Heart right ventricle (tissue), 16 donors: ENCODE data around the gene TEX36. TPM values are rescaled to one million over a fixed set of nuclear protein-coding genes. Genes with fewer than 3 reads are reported as not detected.
"Not testable (repeated sequence)": the region's sequence is repeated elsewhere in the genome, so short reads cannot be mapped to it uniquely, and the experiment has no call there.

Experiments used
- ATAC-seq, 8 donors: fragments of 200-7000 bp; cut with Tn5 transposase; one replicate each; pipeline ENCODE4 v1.9.1; 2020; ENCODE audit warnings: mild to moderate bottlenecking in 8 of 8, moderate library complexity in 8 of 8, moderate number of reproducible peaks in 1 of 8
- DNase-seq, 2 donors: peaks; one replicate each; pipeline ENCODE4 v3.0.0-alpha.2; 2020
- H3K27ac ChIP-seq, 10 donors: fragments of 200-600 bp; sonication (generic) in 2 of 10; one replicate each; pipeline versions ENCODE4 v1.5.0 to v1.8.0; 2020 to 2022; ENCODE audit warnings: mild to moderate bottlenecking in 3 of 10
- H3K27me3 ChIP-seq, 7 donors: fragments of 200-600 bp; one replicate each; pipeline ENCODE4 v1.8.0; 2021 to 2022; ENCODE audit warnings: mild to moderate bottlenecking in 2 of 7
- H3K36me3 ChIP-seq, 9 donors: fragments of 200-600 bp; sonication (generic) in 1 of 9; one replicate each; pipeline versions ENCODE4 v1.5.0 to v1.8.0; 2020 to 2022; ENCODE audit warnings: mild to moderate bottlenecking in 2 of 9
- H3K4me1 ChIP-seq, 9 donors: fragments of 200-600 bp; sonication (generic) in 1 of 9; one replicate each; pipeline versions ENCODE4 v1.5.0 to v1.8.0; 2020 to 2022; ENCODE audit warnings: mild to moderate bottlenecking in 4 of 9
- H3K4me3 ChIP-seq, 10 donors: fragments of 200-600 bp; sonication (generic) in 2 of 10; one replicate each; pipeline versions ENCODE4 v1.5.0 to v1.8.0; 2020 to 2022; ENCODE audit warnings: mild to moderate bottlenecking in 7 of 10, moderate library complexity in 2 of 10
- H3K9me3 ChIP-seq, 11 donors: fragments of 200-600 bp in 10 of 11; sonication (generic) in 2 of 11; one replicate each; pipeline versions ENCODE4 v1.5.0 to v1.8.0; 2013 to 2022; ENCODE audit warnings: mild to moderate bottlenecking in 2 of 11, control low read depth in 1 of 11, moderate library complexity in 1 of 11
- CTCF ChIP-seq, 9 donors: fragments of 200-600 bp; sonication (generic) in 2 of 9; IDR thresholded peaks; one replicate each; pipeline versions ENCODE4 v1.5.0 to v1.8.0; 2021 to 2022; ENCODE audit warnings: antibody characterized with exemption in 9 of 9, mild to moderate bottlenecking in 5 of 9, moderate library complexity in 1 of 9
- WGBS, 2 donors: extraction: QIAGEN DNeasy Blood & Tissue Kit; methylation state at CpG; one replicate each; pipeline ENCODE4 v1.1.7; 2013; ENCODE audit warnings: inconsistent platforms in 1 of 2; 5-methylcytosine and 5-hydroxymethylcytosine counted together
- intact Hi-C, 10 donors: fragments of 100-400 bp; cut with DNase I; formaldehyde crosslinking; loops; one replicate each; pipeline versions ENCODE4 v1.11.1 to v1.14.2; 2022
- polyA plus RNA-seq, 2 donors: library from polyadenylated mRNA; stranded (reverse); fragments of 200-250 nt; gene quantifications; one replicate each; pipeline ENCODE4 v1.2.3, GENCODE V29; 2013
- total RNA-seq, 10 donors: library from RNA; stranded (reverse); fragmentation: NEBNext Ultra II Directional in 3 of 10; extraction: Animal tissue kit (Norgen Biotek cat#: 25700) in 3 of 10; gene quantifications; one replicate each; pipeline versions ENCODE4 v1.2.1 to v1.2.4, GENCODE V29; 2021 to 2023
- donor health status: Arrhythmogenic right ventricular cardiomyopathy.
- donor health status: ischemic (EF 13 %, LVEDD 7.1; RV severe dilation, severe dysfunction).
- donor health status: healthy with polysubstance abuse.
- donor health status: DM: no; HTN: yes; CAD: no.
- donor health status: DM: no; HTN: no; CAD: no.
- donor health status: ischemic (EF 25% LVEDD 6.9; RV normal size, moderate dysfunction).
- donor health status: ischemic (EF 25% LVEDD 5.7; RV mildly dilated, moderate dysfunction).
- donor health status: healthy.
- donor health status: DM: yes; HTN: yes; CAD: no.
- donor health status: Ischemic cardiomyopathy.
- donor health status: ischemic (EF 35%, LVEDD 5.7; RV mildly dilated, moderate dysfunction).
- donor health status: nonischemic (EF 11% LVEDD 7.7; RV severe dilation, severe dysfunction).
- donor health status: DM: yes; HTN: yes; CAD: no.
- donor health status: PGD.
- donor health status: ischemic (EF 29% LVEDD 5.4; RV normal size, mild dysfunction).
- donor health status: nonischemic (EF 23%, LVEDD 6.1; RV moderate dilation, normal function).

TEX36 gene
- total and polyA plus RNA-seq, 12 donors = not detected

DNA sequence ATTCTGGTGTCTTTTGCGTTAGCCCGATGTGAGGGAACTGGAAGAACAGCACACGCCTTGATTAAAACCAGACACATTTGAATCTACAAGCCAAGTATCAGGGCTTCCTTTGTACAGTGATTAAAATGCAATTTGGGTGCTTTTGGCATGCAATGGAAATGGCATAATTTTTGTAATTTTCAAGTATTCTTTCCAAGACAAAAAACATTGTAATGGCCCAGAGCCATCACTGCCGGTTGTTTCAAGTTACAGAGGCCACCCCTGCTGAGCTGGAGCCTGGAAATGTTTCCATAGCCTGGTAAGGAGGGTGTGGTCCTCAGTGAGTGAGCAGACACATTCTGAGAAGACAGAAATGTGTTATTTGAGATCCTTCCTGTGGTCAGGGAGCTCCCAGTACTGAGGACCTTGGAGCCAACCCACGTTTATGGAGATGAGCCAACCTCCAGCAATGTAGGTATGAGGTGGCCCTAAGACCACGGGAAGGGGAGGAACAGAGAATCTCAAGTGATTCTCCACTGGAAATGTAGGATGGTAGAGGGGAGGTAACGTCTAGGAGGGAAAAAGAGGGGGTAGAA lies 20.9 kb downstream of the TEX36 start:
- Histone ChIP-seq H3K4me1 (no peaks in the 10 kb centered on the region), H3K36me3 (no peaks in the 10 kb centered on the region), H3K27me3 (no peaks in the 10 kb centered on the region), H3K4me3 (no peak overlapping the region), H3K27ac (no peak overlapping the region), H3K9me3 (peaks cover 0 to 14% (median 0%) of the 10 kb centered on the region in 11 donors)
- TF ChIP-seq CTCF (IDR thresholded peaks at IDR 0.05) = no peak
- WGBS, 2 donors = 62 to 63% methylated on average over 7 of the region's 7 CpGs
- ATAC-seq (no peak), DNase-seq (no peak)
- intact Hi-C loops = no loop called here

DNA sequence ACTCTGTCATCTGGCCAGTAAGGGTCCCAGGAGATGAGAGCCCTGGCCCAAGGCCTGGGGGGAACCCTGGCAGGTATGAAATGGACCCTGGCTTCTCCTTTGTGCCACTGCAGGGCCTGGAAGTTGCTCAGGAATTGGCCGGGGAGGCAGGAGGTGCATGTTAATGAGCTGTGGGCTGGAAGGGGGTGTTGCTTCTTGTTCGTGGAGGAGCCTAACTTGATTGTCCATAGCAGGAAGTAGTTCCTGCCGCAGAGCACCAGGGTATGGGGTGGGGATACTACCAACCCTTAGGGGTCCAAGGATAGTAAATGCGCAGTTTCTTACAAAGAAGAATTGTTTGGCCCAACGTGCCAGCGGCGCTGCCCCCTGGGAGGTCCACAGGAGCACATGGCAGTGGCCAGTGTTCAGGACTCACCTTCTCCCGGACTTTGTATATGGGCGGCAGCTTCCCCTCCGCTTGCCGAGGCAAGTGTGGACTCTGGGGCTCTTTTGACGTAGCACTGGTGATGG lies 21.5 kb downstream of the TEX36 start:
- 80% methylated on average over 12 of the region's 12 CpGs for WGBS, 2 donors
- H3K4me1 ChIP-seq = no peaks in the 10 kb centered on the region
- no peaks in the 10 kb centered on the region for H3K36me3 ChIP-seq
- H3K4me3 ChIP-seq = no peak overlapping the region
- no peak for ATAC-seq
- intact Hi-C loops = no loop called here
- H3K9me3 ChIP-seq = peaks cover 0 to 14% (median 0%) of the 10 kb centered on the region in 11 donors
- H3K27me3 ChIP-seq = no peaks in the 10 kb centered on the region
- TF ChIP-seq CTCF (IDR thresholded peaks at IDR 0.05) = no peak
- no peak for DNase-seq
- H3K27ac ChIP-seq = no peak overlapping the region

DNA sequence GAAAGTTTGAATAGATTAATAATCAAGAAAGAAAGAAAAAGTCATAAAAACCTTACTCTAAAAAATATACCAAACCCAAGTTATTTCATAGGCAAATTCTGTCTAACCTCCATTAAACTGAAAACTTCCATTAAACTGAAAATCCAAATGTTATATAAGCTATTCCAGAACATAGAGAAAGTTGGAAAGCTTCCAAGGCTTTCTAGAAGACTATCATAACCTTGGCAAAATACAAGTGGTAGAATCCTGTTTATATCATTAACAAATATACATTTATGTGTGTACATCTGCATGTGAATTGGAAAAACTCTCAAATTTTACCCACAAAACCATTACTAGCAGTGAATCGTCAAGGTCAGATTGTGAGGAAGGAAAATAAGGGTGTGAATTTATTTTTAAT lies 23.9 kb downstream of the TEX36 start:
- DNase-seq = no peak
- WGBS, 2 donors = 84 to 86% methylated on average over 1 of the region's 1 CpG

DNA sequence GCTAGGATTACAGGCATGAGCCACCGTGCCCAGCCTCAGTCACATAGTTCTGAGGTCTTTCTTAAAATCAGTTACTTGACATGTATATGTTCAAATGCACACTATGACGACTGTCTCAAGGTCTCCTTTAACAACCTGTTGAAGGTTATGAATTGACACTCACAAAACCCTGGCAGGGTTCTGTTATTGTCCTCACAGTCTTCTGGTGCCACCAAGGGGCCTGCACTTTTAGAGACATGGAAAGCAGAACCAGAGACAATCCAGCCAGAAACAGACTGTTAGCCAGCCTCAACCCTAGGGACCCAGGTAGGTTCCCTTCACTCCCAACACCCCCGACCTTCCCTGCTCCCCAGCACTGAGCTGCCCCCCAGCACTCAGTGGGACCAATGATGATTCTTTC lies 26.4 kb downstream of the TEX36 start:
- DNase-seq (no peak), ATAC-seq (no peak)
- H3K27ac ChIP-seq = no peak overlapping the region
- H3K36me3 ChIP-seq = no peaks in the 10 kb centered on the region
- intact Hi-C loops = no loop called here
- 46 to 64% methylated on average over 3 of the region's 3 CpGs for WGBS, 2 donors
- TF ChIP-seq CTCF (IDR thresholded peaks at IDR 0.05) = no peak
- no peak overlapping the region for H3K4me3 ChIP-seq
- H3K4me1 ChIP-seq = no peaks in the 10 kb centered on the region
- H3K9me3 ChIP-seq = no peaks in the 10 kb centered on the region
- no peaks in the 10 kb centered on the region for H3K27me3 ChIP-seq

More for the DNA sequence above, 23.9 kb downstream of the TEX36 start:
- intact Hi-C loops = no loop called here
- Histone ChIP-seq H3K27ac (no peak overlapping the region), H3K4me1 (no peaks in the 10 kb centered on the region), H3K27me3 (no peaks in the 10 kb centered on the region), H3K9me3 (no peaks in the 10 kb centered on the region), H3K36me3 (no peaks in the 10 kb centered on the region), H3K4me3 (no peak overlapping the region)
- no peak for TF ChIP-seq CTCF (IDR thresholded peaks at IDR 0.05)
- no peak for ATAC-seq

- intact Hi-C loops, H3K4me3 ChIP-seq, H3K36me3 ChIP-seq, H3K27me3 ChIP-seq, H3K27ac ChIP-seq, DNase-seq, H3K4me1 ChIP-seq, ATAC-seq: not testable (repeated sequence)
- H3K9me3 ChIP-seq = peaks cover 0 to 15% (median 0%) of the 10 kb centered on the region in 11 donors
- WGBS, 2 donors = 91 to 98% methylated on average over 1 of the region's 2 CpGs
These were observed 29.9 kb downstream of the TEX36 start for GRCh38 chr10:125653113-125653512.
